NT2/D1 (cell line): ENCODE results near the gene FOXC1.

Source experiments
- YY1 ChIP-seq: IDR thresholded peaks from 2 replicates; pipeline ENCODE4 v1.6.1; 2011; ENCODE audit not compliant: insufficient read length, insufficient read depth
- ZNF274 ChIP-seq: IDR thresholded peaks from 2 replicates; pipeline ENCODE4 v1.6.1; 2011; ENCODE audit warnings: mild to moderate bottlenecking, low read depth, low read length

DNA sequence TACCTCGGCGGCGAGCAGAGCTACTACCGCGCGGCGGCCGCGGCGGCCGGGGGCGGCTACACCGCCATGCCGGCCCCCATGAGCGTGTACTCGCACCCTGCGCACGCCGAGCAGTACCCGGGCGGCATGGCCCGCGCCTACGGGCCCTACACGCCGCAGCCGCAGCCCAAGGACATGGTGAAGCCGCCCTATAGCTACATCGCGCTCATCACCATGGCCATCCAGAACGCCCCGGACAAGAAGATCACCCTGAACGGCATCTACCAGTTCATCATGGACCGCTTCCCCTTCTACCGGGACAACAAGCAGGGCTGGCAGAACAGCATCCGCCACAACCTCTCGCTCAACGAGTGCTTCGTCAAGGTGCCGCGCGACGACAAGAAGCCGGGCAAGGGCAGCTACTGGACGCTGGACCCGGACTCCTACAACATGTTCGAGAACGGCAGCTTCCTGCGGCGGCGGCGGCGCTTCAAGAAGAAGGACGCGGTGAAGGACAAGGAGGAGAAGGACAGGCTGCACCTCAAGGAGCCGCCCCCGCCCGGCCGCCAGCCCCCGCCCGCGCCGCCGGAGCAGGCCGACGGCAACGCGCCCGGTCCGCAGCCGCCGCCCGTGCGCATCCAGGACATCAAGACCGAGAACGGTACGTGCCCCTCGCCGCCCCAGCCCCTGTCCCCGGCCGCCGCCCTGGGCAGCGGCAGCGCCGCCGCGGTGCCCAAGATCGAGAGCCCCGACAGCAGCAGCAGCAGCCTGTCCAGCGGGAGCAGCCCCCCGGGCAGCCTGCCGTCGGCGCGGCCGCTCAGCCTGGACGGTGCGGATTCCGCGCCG lies 994 bp downstream of the FOXC1 start:
- no peak for TF ChIP-seq YY1
- no peak for TF ChIP-seq ZNF274
